Mammary epithelial cell (primary cell): Measurements from ENCODE around the gene IHH.

Source experiments
- CTCF ChIP-seq, 2 donors: IDR thresholded peaks in 1 of 2; conservative IDR thresholded peaks in 1 of 2; 2 replicates each; pipeline ENCODE4 v1.5.1; 2011 to 2012; ENCODE audit warnings: inconsistent platforms in 2 of 2, low read length in 2 of 2, mild to moderate bottlenecking in 2 of 2, control low read depth in 1 of 2, low read depth in 1 of 2; ENCODE audit not compliant: insufficient read depth in 1 of 2; ENCODE audit errors: extremely low read depth in 1 of 2
- EZH2 ChIP-seq: IDR thresholded peaks from 2 replicates; pipeline ENCODE4 v1.6.1; 2012; ENCODE audit warnings: low read length, inconsistent platforms, borderline replicate concordance

DNA sequence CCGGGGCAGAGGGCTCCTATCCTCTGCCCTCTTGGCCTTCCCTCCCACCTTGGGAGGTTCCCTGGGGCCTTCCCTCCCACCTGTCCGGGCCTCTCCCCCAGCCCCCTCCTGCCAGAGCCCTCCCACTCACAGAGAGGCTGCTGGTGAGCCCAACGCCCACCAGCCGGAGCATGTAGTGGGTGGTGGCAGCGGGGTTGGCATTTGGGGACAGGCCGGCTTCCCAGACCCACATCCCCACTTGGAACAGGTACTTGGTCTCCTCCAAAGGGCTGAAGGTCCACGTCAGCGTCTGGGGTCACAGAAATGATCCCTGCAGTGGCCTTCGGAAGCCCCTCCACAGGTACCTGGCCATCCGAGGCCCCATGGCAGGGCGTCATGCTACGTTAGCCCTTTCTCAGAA lies 38.7 kb downstream of the IHH start:
- no peak for TF ChIP-seq CTCF (conservative IDR thresholded peaks at IDR 0.05 in 1 of 2, IDR thresholded peaks at IDR 0.05 in 1 of 2; ENCODE audit: extremely low read depth in 1 of 2, insufficient read depth in 1 of 2, low read depth in 1 of 2, low read length in 2 of 2)
- no peak for TF ChIP-seq EZH2
